HepG2 (cell line): Measurements from ENCODE around the gene GNG7. TPM values are rescaled to one million over a fixed set of nuclear protein-coding genes. Genes with fewer than 3 reads are reported as not detected.
A peak's percentile ranks its signal among the peaks of the same experiment; 100 is the strongest.

ENCODE experiments used
- polyA plus RNA-seq, 8 experiments: library from polyadenylated mRNA; depleted of rRNA in 3 of 8; stranded (reverse) in 7 of 8; unstranded in 1 of 8; fragments of >200 nt; fragmentation: Illumina TruSeq in 4 of 8; extraction: Trizol in 4 of 8; gene quantifications; 2 replicates each; pipeline versions ENCODE4 v1.2.1 to v1.2.3, GENCODE V29; 2011 to 2016; ENCODE audit warnings: low read depth in 4 of 8, missing spikeins in 1 of 8, mixed read lengths in 1 of 8; ENCODE audit not compliant: insufficient read depth in 1 of 8
- total RNA-seq, 5 experiments: library from RNA; depleted of rRNA; stranded (reverse); fragments of >200 nt; fragmentation: Illumina TruSeq; extraction: Trizol; gene quantifications; 2 replicates each; pipeline ENCODE4 v1.2.3, GENCODE V29; 2016; ENCODE audit warnings: low read depth in 1 of 5
- TF ChIP-seq, protein P1 (sequence below): sonication (generic); formaldehyde crosslinking; IDR thresholded peaks from one replicate; pipeline ENCODE4 v1.5.1; 2020; ENCODE audit warnings: mild to moderate bottlenecking, missing genetic modification reagents; ENCODE audit errors: not compliant biosample characterization

GNG7 gene
- total and polyA plus RNA-seq, 2 of the 13 experiments (the other 11 are each of a cell fraction or from before 2014, with no cell fraction given): 1.4 to 3.3 TPM

DNA sequence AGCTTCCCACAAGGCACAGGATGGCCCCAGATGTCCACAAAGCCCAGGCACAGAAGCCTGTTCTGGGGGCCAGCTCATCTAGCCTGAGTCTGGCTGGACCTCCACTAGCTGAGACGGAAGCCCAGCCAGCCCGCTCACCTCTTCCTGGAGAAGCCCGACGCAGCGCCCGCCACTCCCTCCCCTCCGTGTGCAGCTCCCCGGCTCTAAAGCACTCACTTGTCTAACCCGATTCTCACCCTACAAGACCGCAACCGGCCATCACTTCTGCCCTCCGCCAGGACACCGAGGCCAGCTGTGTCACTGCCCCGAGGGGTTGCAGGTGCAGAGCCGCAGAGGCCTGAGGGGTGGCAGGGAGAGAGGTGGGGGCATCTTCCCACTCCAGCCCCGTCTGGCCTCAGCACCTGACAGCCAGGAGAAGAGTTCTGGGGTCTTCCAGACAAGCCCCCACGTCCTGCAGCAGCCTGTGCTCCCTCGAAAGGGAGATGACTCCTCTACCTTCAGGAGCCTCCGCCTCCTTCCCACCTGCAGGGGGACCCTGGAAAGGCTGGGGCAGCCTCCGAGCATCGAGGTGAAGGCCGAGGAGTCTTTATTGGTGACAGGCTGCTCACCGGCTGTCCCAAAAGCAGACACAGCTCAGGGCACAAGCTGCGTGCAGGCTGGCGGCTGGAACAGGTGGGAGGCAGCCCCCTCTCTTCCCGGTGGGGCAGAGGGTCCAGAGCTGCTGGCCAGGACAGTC, 24.6 kb upstream of the GNG7 start (continued):
- TF ChIP-seq, protein P1, sequence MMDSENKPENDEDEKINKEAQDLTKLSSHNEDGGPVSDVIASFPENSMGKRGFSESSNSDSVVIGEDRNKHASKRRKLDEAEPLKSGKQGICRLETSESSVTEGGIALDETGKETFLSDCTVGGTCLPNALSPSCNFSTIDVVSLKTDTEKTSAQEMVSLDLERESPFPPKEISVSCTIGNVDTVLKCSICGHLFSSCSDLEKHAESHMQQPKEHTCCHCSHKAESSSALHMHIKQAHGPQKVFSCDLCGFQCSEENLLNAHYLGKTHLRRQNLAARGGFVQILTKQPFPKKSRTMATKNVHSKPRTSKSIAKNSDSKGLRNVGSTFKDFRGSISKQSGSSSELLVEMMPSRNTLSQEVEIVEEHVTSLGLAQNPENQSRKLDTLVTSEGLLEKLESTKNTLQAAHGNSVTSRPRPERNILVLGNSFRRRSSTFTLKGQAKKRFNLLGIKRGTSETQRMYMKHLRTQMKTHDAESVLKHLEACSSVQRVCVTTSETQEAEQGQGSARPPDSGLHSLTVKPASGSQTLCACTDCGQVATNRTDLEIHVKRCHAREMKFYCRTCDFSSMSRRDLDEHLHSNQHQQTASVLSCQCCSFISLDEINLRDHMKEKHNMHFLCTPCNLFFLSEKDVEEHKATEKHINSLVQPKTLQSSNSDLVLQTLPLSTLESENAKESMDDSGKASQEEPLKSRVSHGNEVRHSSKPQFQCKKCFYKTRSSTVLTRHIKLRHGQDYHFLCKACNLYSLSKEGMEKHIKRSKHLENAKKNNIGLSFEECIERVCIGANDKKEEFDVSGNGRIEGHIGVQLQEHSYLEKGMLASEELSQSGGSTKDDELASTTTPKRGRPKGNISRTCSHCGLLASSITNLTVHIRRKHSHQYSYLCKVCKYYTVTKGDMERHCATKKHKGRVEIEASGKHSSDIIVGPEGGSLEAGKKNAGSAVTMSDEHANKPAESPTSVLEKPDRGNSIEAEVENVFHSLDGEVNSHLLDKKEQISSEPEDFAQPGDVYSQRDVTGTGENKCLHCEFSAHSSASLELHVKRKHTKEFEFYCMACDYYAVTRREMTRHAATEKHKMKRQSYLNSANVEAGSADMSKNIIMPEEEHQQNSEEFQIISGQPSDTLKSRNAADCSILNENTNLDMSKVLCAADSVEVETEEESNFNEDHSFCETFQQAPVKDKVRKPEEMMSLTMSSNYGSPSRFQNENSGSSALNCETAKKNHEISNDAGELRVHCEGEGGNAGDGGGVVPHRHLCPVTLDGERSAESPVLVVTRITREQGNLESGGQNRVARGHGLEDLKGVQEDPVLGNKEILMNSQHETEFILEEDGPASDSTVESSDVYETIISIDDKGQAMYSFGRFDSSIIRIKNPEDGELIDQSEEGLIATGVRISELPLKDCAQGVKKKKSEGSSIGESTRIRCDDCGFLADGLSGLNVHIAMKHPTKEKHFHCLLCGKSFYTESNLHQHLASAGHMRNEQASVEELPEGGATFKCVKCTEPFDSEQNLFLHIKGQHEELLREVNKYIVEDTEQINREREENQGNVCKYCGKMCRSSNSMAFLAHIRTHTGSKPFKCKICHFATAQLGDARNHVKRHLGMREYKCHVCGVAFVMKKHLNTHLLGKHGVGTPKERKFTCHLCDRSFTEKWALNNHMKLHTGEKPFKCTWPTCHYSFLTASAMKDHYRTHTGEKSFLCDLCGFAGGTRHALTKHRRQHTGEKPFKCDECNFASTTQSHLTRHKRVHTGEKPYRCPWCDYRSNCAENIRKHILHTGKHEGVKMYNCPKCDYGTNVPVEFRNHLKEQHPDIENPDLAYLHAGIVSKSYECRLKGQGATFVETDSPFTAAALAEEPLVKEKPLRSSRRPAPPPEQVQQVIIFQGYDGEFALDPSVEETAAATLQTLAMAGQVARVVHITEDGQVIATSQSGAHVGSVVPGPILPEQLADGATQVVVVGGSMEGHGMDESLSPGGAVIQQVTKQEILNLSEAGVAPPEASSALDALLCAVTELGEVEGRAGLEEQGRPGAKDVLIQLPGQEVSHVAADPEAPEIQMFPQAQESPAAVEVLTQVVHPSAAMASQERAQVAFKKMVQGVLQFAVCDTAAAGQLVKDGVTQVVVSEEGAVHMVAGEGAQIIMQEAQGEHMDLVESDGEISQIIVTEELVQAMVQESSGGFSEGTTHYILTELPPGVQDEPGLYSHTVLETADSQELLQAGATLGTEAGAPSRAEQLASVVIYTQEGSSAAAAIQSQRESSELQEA (CRISPR knock-in tag): peak; percentile 52
